ENCODE results near the gene CINP. TPM values are rescaled to one million over a fixed set of nuclear protein-coding genes. Genes with fewer than 3 reads are reported as not detected.

Gene CINP
- total and polyA plus RNA-seq, 4 donors, result 25.1 to 34.6 (median 30.2) TPM

DNA sequence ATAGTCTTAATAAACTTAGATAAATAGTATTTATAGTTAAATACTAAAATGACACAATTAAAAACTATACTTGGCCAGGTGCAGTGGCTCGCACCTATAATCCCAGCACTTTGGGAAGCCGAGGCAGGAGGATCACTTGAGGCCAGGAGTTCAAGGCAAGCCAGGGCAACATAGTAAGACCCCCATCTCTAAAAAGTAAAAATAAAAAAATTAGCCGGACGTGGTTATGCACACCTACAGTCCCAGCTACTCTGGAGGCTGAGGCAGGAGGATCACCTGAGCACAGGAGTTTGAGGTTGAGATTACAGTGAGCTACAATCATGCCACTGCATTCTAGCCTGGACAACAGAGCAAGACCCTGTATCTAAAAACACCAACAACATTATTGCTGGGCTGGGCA, 16.0 kb downstream of the CINP start:
- no peak overlapping the region for H3K27ac ChIP-seq (ENCODE audit: low read depth in 1 of 2, low read length in 2 of 2)
- H3K9ac ChIP-seq (ENCODE audit: low read depth in 1 of 2, low read length in 2 of 2), result no peak overlapping the region
- H3K4me3 ChIP-seq (ENCODE audit: low read depth in 1 of 3, low read length in 3 of 3), result no peak overlapping the region
- peaks cover 16 to 70% (median 45%) of the 10 kb centered on the region in 4 donors for H3K36me3 ChIP-seq (ENCODE audit: control insufficient read depth in 4 of 4, insufficient read depth in 3 of 4, low read depth in 1 of 4, low read length in 3 of 4)
- no peaks in the 10 kb centered on the region for H3K9me3 ChIP-seq (ENCODE audit: control insufficient read depth in 4 of 4, low read length in 3 of 4)
- H3K4me1 ChIP-seq (ENCODE audit: control insufficient read depth in 4 of 4, insufficient read depth in 4 of 4, low read length in 3 of 4), result no peaks in the 10 kb centered on the region
- TF ChIP-seq, protein P1, sequence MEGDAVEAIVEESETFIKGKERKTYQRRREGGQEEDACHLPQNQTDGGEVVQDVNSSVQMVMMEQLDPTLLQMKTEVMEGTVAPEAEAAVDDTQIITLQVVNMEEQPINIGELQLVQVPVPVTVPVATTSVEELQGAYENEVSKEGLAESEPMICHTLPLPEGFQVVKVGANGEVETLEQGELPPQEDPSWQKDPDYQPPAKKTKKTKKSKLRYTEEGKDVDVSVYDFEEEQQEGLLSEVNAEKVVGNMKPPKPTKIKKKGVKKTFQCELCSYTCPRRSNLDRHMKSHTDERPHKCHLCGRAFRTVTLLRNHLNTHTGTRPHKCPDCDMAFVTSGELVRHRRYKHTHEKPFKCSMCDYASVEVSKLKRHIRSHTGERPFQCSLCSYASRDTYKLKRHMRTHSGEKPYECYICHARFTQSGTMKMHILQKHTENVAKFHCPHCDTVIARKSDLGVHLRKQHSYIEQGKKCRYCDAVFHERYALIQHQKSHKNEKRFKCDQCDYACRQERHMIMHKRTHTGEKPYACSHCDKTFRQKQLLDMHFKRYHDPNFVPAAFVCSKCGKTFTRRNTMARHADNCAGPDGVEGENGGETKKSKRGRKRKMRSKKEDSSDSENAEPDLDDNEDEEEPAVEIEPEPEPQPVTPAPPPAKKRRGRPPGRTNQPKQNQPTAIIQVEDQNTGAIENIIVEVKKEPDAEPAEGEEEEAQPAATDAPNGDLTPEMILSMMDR (IDR thresholded peaks at IDR 0.05; ENCODE audit: low read depth, low read length, missing input control), result no peak
- 98% methylated on average over 4 of the region's 4 CpGs for WGBS
- DNase-seq (ENCODE audit: low spot score), result no peak
- H3K27me3 ChIP-seq (ENCODE audit: control insufficient read depth in 4 of 4, insufficient read depth in 4 of 4, low read length in 3 of 4), result no peaks in the 10 kb centered on the region

DNA sequence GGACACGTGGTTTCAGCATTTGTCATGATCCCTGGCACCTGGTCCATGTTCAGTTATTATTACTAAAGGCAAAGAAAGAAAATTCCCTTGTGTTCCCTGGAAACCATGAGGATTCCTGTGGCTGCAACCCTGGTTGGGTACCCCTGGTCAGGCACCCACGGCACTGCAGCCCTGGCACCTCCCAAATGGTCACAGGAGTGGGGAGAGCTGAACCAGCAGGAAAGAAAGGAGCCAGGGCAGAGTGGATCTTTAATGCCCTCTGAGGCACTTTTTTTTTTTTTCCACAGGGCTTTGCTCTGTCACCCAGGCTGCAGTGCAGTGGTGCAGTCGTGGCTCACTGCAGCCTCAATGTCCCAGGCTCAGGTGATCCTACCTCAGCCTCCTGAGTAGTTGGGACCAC, 17.5 kb downstream of the CINP start:
- peaks cover 17 to 75% (median 45%) of the 10 kb centered on the region in 4 donors for H3K36me3 ChIP-seq (ENCODE audit: control insufficient read depth in 4 of 4, insufficient read depth in 3 of 4, low read depth in 1 of 4, low read length in 3 of 4)
- no peak overlapping the region for H3K9ac ChIP-seq (ENCODE audit: low read depth in 1 of 2, low read length in 2 of 2)
- no peak for DNase-seq (ENCODE audit: low spot score)
- H3K4me3 ChIP-seq (ENCODE audit: low read depth in 1 of 3, low read length in 3 of 3), result no peak overlapping the region
- H3K4me1 ChIP-seq (ENCODE audit: control insufficient read depth in 4 of 4, insufficient read depth in 4 of 4, low read length in 3 of 4), result no peaks in the 10 kb centered on the region
- H3K27ac ChIP-seq (ENCODE audit: low read depth in 1 of 2, low read length in 2 of 2), result no peak overlapping the region
- H3K9me3 ChIP-seq (ENCODE audit: control insufficient read depth in 4 of 4, low read length in 3 of 4), result no peaks in the 10 kb centered on the region
- H3K27me3 ChIP-seq (ENCODE audit: control insufficient read depth in 4 of 4, insufficient read depth in 4 of 4, low read length in 3 of 4), result no peaks in the 10 kb centered on the region
- no peak for TF ChIP-seq EGR1 (IDR thresholded peaks at IDR 0.05; ENCODE audit: low read depth in 2 of 2)
- no peak for TF ChIP-seq TAF1 (conservative IDR thresholded peaks at IDR 0.05)
- 91% methylated on average over 3 of the region's 3 CpGs for WGBS

DNA sequence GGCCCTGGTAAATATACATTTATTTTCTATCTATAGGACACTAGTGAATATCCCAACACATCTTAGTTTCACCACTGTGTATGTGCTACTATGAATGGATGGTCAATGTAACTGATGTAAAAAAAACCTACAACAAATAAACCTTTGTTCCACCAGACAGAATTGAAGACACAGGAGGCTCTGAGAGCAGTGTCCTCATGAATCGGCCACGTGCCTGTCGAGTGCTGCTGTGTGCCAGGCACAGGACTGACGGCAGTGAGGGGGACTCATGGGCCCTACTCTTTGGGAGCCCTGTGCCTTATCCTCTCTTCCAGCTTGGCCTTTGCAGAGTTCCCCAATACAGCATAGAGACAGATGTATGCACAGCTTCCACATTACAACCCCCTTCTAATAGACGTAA, 18.2 kb downstream of the CINP start:
- Histone ChIP-seq H3K36me3 (ENCODE audit: control insufficient read depth in 4 of 4, insufficient read depth in 3 of 4, low read depth in 1 of 4, low read length in 3 of 4) (peaks cover 17 to 72% (median 40%) of the 10 kb centered on the region in 4 donors), H3K27ac (ENCODE audit: low read depth in 1 of 2, low read length in 2 of 2) (no peak overlapping the region), H3K4me3 (ENCODE audit: low read depth in 1 of 3, low read length in 3 of 3) (no peak overlapping the region), H3K4me1 (ENCODE audit: control insufficient read depth in 4 of 4, insufficient read depth in 4 of 4, low read length in 3 of 4) (no peaks in the 10 kb centered on the region), H3K9me3 (ENCODE audit: control insufficient read depth in 4 of 4, low read length in 3 of 4) (no peaks in the 10 kb centered on the region), H3K9ac (ENCODE audit: low read depth in 1 of 2, low read length in 2 of 2) (no peak overlapping the region), H3K27me3 (ENCODE audit: control insufficient read depth in 4 of 4, insufficient read depth in 4 of 4, low read length in 3 of 4) (no peaks in the 10 kb centered on the region)
- no peak for DNase-seq (ENCODE audit: low spot score)
- 70% methylated on average over 5 of the region's 5 CpGs for WGBS
- TF ChIP-seq YY1 (IDR thresholded peaks at IDR 0.05), result no peak
- TF ChIP-seq, protein P2, sequence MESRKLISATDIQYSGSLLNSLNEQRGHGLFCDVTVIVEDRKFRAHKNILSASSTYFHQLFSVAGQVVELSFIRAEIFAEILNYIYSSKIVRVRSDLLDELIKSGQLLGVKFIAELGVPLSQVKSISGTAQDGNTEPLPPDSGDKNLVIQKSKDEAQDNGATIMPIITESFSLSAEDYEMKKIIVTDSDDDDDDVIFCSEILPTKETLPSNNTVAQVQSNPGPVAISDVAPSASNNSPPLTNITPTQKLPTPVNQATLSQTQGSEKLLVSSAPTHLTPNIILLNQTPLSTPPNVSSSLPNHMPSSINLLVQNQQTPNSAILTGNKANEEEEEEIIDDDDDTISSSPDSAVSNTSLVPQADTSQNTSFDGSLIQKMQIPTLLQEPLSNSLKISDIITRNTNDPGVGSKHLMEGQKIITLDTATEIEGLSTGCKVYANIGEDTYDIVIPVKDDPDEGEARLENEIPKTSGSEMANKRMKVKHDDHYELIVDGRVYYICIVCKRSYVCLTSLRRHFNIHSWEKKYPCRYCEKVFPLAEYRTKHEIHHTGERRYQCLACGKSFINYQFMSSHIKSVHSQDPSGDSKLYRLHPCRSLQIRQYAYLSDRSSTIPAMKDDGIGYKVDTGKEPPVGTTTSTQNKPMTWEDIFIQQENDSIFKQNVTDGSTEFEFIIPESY (IDR thresholded peaks at IDR 0.05), result no peak
- TF ChIP-seq, protein P1 (IDR thresholded peaks at IDR 0.05; ENCODE audit: low read depth, low read length, missing input control), result no peak
- TF ChIP-seq EGR1 (IDR thresholded peaks at IDR 0.05; ENCODE audit: low read depth in 2 of 2), result no peak
- TF ChIP-seq, protein P3, sequence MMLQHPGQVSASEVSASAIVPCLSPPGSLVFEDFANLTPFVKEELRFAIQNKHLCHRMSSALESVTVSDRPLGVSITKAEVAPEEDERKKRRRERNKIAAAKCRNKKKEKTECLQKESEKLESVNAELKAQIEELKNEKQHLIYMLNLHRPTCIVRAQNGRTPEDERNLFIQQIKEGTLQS (IDR thresholded peaks at IDR 0.05), result no peak
- no peak for TF ChIP-seq TAF1 (conservative IDR thresholded peaks at IDR 0.05)
- TF ChIP-seq, protein P4, sequence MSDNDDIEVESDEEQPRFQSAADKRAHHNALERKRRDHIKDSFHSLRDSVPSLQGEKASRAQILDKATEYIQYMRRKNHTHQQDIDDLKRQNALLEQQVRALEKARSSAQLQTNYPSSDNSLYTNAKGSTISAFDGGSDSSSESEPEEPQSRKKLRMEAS (IDR thresholded peaks at IDR 0.05), result no peak
- TF ChIP-seq GABPA (IDR thresholded peaks at IDR 0.05 in 1 of 2, conservative IDR thresholded peaks at IDR 0.05 in 1 of 2), result no peak
- TF ChIP-seq NR2F2 (IDR thresholded peaks at IDR 0.05), result no peak
- no peak for TF ChIP-seq RXRA (IDR thresholded peaks at IDR 0.05)
- no peak for TF ChIP-seq FOXA1 (IDR thresholded peaks at IDR 0.05)
- no peak for TF ChIP-seq SP1 (IDR thresholded peaks at IDR 0.05)
- TF ChIP-seq JUND (IDR thresholded peaks at IDR 0.05), result no peak
- TF ChIP-seq HNF4A (conservative IDR thresholded peaks at IDR 0.05), result no peak
- TF ChIP-seq, protein P5, sequence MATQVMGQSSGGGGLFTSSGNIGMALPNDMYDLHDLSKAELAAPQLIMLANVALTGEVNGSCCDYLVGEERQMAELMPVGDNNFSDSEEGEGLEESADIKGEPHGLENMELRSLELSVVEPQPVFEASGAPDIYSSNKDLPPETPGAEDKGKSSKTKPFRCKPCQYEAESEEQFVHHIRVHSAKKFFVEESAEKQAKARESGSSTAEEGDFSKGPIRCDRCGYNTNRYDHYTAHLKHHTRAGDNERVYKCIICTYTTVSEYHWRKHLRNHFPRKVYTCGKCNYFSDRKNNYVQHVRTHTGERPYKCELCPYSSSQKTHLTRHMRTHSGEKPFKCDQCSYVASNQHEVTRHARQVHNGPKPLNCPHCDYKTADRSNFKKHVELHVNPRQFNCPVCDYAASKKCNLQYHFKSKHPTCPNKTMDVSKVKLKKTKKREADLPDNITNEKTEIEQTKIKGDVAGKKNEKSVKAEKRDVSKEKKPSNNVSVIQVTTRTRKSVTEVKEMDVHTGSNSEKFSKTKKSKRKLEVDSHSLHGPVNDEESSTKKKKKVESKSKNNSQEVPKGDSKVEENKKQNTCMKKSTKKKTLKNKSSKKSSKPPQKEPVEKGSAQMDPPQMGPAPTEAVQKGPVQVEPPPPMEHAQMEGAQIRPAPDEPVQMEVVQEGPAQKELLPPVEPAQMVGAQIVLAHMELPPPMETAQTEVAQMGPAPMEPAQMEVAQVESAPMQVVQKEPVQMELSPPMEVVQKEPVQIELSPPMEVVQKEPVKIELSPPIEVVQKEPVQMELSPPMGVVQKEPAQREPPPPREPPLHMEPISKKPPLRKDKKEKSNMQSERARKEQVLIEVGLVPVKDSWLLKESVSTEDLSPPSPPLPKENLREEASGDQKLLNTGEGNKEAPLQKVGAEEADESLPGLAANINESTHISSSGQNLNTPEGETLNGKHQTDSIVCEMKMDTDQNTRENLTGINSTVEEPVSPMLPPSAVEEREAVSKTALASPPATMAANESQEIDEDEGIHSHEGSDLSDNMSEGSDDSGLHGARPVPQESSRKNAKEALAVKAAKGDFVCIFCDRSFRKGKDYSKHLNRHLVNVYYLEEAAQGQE (IDR thresholded peaks at IDR 0.05), result no peak

Data from liver (tissue), 9 donors.